NCI-H1930 (cell line): ENCODE results near the gene TRAPPC13.
"Not testable (repeated sequence)": the region's sequence is repeated elsewhere in the genome, so short reads cannot be mapped to it uniquely, and the experiment has no call there.

ENCODE experiments used
- DNase-seq, 2 experiments: peaks; one replicate each; lab custom pipeline; 2025; lab: John Stamatoyannopoulos, UW

Gene TRAPPC13

DNA sequence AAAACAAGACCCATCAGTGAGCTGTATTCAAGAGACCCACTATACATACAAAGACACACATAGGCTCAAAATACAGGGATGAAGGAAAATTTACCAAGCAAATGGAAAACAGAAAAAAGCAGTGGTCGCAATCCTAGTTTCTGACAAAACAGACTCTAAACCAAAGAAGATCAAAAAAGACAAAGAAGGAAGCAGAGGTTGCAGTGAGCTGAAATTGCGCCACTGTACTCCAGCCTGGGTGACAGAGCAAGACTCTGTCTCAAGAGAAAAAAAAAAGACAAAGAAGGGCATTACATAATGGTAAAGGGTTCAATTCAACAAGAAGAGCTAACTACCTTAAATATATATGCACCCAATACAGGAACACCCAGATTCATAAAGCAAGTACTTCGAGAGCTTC is 51.2 kb downstream of the TRAPPC13 start:
- not testable (repeated sequence) for DNase-seq

- no peak for DNase-seq
Measured at GRCh38 chr5:65682148-65682547, 57.3 kb downstream of the TRAPPC13 start.

DNA sequence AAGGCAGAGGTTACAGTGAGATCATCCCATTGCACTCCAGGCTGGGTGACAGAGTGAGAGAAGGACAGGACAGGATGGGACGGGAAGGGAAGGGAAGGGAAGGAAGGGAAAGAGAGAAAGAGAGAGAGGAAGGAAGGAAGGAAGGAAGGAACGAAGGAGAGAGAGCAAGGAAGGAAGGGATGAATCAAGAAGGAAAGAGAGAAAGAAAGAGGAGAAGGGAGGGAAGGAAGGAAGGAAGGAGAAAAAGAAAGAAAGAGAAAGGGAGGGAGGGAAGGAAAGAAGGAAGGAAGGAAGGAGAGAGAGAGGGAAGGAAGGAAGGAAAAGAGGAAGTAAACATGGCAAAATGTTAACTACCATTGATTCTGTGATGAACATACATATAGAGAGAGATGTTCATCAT is 68.3 kb downstream of the TRAPPC13 start:
- DNase-seq: no peak

DNA sequence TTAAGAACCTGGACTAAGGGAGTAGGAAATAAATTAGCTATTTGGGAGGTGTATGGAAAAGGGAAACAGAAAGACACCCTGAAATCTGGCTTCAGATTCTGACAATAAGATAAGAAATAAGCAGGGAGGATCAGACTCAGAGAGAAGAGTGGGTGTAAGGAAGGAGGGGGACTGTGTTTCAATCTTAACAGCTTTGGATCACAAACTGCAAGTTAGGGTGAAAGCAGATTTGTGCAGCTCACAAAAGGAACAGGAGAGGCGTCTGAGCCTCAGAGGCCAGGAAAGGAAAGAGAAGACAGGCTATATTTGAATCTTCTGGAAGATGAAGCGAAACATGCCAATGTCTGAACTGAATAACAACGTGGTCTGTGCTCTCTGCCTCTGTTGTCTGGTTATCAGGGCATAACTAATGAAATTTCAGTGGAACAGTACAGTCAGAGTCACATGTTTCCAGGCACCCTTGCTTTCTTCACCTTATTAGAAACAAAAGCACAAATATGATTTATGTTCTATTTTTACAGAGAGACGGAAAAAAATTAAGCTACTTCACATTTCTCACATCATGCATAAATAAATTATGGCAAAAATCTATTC is 70.4 kb downstream of the TRAPPC13 start:
- no peak for DNase-seq

DNA sequence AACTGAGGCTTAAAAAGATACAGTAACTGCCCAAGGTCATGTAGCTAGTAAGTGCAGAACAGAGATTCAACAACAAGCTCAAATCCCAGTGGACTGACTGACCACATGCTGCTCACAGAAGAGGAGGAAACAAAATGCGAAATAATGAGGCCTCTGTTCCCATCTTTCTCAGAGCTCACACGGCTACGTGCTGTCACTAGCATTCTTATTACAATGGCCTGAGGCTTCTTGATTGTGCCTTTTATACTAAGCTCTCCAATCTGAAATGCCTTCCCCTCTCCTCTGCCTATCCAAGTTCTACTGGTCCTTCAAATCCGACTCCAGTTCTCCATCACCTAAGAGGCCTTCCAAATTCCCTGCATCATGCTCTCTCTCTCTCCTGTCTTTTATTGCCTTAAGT is 71.1 kb downstream of the TRAPPC13 start:
- no peak for DNase-seq

DNA sequence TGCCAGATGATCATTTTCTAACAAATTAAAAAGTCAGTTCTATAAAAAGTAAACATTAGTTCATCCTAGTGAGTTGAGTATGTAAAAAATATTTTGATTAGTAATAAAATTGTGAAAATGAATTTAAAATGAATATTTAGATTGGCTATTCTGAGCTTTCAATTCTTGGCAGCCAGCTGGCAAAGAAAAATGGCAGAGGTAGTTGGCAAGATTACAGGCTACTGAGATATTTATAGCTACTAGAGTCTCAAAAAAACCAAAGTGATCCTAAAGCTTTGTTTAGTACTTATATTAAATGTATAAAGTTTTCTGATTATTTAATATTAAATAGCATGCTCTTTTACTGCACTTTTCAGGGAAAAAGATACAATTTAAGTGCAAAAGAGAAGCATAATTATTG is 72.1 kb downstream of the TRAPPC13 start:
- DNase-seq: no peak

DNA sequence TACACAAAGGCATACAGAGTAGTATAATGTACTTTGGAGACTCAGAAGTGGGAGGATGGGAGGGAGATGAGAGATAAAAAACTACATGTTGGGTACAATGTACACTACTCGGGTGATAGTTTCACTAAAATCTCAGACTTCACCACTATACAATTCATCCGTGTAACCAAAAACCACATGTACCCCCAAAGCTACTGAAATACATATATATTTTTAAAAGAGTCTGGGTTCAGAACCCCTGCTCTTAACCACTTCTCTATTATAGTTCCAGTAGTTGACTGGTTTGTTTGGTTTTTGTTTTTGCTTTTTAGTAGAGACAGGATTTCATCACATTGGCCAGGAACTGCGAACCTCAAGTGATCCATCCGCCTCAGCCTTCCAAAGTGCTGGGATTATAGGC is 74.5 kb downstream of the TRAPPC13 start:
- DNase-seq: no peak

- no peak for DNase-seq
Measured at GRCh38 chr5:65702036-65702435, 77.2 kb downstream of the TRAPPC13 start.

GRCh38 chr5:65704621-65705239 is 79.9 kb downstream of the TRAPPC13 start:
- no peak for DNase-seq

DNA sequence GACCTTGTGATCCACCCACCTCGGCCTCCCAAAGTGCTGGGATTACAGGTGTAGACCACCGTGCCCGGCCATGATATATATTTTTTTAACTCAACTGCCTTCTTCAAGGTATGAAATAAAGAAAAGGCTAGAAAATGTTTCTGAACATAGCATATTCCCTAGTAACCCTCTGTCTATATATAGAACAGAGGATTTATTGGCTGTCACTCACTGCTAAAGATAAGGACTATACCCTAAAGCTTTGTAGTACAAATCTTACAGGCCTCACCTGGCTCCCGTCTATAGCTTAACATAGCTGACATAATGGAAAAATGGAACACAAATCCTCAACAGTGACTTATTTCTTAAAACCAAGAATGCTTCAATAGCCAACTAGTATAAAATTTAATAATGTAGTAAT is 82.8 kb downstream of the TRAPPC13 start:
- DNase-seq: no peak

DNA sequence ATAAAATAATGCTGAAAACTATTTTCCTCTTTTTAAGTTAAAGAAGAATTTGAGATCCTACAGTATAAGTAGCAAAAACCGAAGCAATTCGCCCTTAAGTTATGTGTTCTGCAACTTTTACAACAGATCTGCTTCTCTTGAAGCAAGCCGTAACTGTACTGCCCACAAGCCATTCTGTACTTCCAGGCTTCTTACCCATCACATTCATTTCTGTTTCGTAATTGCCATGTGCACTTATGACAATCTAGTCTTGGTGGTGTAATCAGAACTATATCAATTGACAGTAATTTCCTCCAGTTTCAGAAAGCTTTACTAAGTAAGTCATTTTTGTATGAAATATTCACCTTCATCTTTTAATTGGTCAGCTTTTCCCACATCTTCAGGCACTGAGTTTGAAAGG is 83.3 kb downstream of the TRAPPC13 start:
- DNase-seq: no peak
